Brain pericyte (primary cell): ENCODE data around the gene RADX.
A peak's percentile ranks its signal among the peaks of the same experiment; 100 is the strongest.

ENCODE experiments used
- DNase-seq: peaks from one replicate; pipeline ENCODE4 v3.0.0-alpha.2; 2012; ENCODE audit warnings: low read depth, low spot score

RADX gene

DNA sequence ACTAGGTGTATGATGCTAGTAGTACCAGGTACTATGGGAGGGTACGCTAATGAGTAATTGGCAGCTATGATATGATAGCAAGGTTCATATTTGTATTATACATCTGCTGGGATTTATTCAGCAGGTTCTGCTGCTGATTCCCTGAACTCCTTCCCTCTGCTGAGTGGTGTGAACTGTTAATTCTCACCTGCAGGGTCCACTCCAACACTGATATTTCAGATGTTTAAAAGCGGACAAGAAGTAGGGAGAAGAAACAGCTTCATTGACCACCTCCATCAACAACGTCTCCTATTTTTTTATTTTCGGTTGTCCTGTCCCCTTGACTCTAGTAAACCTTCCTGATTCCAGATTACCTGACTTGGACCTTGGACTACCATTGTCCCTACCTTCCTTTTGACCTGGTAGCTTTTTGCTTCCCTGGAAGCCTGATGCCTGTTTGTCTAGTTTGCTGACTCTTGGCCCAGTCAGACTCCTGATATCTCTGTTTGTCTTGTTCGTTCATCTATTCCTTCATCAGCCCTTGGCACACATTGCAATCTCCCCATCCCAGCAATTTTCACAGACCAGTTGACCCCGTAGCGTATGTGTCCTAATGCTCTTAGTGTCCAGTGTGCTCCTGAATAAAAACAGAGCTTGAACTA lies 80.8 kb downstream of the RADX start:
- DNase-seq: no peak

DNA sequence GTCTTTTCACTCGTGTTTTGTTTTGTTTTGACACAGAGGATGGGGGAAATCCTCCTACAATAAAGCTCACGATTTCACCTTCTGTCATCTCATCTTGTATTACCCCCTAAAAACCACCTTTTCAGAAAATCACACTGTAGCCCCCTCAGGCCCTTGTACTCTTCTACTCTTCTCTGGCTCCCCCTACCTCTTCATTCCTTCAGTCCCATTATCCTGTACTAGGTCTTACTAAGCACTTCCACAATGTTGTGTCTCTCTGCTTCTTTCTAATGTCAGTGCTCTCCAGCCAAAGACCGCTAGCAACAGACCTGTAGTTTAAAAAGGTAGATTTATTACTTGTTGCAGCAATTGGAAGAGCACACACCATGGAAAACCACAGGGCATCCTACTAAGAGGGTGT lies 84.7 kb downstream of the RADX start:
- DNase-seq: no peak

DNA sequence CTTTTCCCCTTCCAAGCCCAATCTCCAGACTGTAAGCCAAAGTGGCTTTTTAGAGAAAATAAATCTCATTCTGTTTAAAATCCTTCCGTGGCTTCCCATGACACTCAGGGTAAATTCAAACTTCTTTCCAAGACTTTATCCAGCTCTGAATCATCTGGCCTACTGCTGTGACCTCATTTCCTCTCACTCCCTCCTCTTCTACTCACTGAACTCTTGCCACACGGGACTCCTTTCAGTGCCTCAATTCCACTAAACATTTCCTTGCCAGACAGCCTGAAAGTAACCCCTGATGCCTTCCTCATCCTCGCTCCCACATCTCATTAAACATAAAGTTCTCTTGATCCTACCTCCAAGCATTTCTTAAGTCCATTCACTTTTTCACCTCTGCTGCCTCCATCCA lies 86.9 kb downstream of the RADX start:
- no peak for DNase-seq

DNA sequence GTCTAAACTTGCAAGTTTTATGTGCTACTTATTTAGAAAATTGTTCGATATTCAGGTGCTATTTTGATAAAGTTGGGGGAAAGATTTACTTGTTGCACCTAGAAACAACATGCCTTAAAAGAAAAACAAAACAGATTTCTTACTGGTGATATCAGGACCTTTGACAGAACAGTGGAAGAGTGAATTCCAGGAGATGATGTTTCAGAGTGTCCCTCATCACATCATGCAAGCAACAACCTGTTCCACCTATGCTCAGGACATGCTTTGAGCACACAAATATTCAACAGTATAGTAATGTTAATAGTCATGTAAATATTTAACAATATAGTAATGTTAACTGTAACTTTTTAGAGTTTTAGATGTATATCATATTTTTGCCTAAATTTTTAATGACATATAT lies 90.9 kb downstream of the RADX start:
- DNase-seq: no peak

DNA sequence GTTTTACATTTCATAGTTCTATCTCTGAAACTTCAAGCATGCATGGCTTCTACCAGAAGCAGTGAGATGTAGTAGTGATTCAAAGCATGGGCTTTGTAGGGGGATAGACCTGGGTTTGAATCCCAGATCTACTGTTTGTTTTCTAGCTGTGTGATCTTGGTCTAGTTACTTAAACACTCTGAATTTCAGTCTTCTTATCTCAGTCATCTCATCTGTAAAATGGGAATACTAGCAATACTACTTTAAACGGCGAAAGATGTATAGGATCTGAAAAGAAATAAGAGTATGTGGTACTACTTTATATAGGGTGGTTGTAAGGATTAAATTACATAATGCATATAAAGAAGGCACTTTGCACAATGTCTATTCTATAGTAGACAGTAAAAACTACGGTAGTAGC lies 94.7 kb downstream of the RADX start:
- no peak for DNase-seq

DNA sequence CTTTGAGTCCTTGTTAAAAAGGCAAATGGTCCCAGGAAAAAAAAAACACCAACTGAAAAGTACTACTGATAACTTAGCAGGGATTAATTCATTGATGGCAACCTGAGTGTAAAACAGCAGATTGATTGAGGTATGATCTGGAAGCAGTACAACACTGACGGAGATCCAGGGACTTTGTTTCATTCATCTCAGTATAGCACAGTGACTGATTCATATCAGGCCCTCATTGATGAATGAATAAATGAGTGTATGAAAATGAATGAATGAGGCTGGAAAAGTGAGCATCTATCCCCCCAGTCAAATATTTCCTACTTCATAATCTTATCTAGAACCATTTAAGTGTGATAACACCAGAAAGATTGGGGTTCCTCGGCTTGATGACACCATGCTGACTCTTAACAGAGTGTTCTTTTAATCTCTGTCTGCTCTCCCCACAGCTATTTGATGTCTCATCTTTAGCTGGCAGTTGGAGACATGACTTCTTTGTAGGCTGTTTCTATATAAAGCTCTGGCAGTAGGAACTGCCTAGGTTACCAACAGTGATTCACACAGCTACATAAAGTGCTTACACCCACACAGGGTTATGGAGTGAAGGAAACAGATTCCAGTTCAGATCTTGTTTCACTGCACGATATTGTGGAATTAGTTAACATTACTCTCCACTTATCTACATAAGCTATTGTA lies 96.1 kb downstream of the RADX start:
- DNase-seq: peak; percentile 11

DNA sequence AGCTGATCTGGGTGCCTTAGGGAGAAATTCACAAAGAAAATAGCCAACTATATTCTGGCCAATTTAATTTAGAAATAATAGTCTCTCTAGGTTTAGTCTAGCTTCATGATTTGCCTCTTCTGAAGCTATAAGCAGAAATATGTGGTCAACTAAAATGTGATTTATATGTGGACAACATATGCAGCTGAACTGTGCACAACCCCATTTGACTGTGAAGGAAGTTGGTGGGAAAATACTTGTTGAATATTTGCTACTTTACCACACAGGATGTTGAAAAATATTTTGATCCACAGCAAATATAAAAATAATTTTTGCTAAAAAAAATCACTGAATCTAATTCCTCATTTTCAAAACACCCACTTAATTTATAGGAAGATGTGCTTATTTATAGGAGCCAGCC lies 99.0 kb downstream of the RADX start:
- no peak for DNase-seq

DNA sequence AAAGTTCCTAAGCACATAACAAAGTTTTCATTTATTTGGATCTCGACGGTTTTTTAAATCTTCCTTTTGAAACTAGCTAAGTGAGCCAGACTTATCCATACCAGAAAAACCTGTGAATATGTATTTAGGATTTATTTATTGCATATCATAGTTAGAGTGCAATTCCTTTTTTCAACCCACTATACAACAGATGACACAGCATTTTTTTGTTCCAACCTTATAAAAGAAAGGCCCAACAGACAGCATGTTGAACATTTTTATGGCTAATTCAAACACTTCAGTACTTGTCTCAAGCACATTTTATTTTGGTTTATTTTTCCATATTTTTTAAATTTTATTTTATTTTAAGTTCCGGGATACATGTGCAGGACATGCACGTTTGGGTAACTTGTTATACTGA lies 99.6 kb downstream of the RADX start:
- DNase-seq: no peak

DNA sequence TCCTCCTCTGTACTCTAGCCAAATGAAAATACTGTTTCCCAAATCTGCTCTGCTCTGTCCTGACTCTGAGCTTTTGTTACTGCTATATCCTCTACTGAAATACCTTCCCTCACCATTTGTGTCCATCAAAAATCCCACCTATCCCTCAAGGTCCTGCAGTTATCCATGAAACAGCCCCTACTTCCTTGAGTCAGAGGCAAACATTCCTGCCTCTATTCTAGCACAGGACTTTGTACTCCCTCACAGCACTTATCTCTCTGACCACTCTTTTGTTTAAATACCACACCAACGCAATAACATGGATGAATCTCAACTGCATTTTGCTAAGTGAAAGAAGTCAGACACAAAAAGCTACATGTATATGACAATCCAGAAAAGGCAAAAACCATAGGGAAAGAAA lies 104.2 kb downstream of the RADX start:
- no peak for DNase-seq

DNA sequence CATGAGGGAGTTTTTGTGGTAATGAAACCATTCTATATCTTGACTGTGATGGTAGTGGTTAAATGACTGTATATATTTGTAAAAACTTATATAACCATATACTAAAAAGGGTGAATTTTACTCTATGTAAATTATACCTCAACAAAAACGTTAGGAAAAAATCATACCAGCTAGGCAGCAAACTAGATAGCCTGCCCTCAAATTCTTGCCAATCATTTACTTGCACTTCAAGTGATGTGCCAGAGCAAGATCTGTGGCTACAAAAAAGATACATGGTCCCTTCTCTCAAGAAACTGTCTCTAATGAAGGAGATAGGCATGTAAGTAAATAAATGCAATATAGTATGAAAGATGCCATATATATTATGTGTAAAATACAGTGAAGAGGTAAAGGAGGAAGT lies 104.7 kb downstream of the RADX start:
- no peak for DNase-seq

DNA sequence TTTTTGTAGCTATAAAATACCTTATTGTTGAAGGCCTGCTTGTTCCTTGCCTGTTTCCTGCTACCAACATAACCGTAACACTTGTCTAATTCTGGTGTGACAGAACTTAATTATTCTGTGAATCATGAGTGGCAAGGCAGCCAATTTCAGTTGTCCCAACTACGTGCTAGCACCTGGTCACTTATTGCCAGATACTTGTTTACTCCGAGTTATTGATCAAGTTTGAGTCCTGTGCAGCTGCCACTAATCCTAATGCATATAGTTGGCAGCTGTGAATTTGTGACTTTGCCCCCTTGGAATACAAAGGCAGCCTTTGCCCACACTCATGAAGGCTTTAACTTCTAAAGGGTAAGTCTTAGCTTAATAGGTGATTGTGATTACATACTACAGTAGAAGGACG lies 106.9 kb downstream of the RADX start:
- no peak for DNase-seq

DNA sequence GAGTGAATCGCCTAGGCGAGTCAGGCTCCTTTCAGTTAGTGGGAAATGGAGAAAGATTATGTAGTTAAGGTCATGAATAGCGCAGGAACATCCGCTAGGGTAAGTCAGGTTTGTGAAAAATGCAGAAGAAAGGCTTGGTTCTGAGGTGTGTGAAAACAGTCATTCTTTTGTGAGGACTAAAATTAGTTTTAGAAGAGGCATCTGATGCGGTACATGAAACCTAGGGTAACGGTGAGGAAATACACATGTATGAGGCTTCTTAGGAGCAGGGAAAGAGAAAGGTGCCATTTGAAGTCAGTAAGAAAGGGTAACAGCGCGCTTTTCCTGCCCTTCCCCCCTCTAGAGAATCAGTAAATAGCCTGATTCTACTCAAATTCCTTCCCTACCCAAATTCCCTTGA lies 114.2 kb downstream of the RADX start:
- no peak for DNase-seq

DNA sequence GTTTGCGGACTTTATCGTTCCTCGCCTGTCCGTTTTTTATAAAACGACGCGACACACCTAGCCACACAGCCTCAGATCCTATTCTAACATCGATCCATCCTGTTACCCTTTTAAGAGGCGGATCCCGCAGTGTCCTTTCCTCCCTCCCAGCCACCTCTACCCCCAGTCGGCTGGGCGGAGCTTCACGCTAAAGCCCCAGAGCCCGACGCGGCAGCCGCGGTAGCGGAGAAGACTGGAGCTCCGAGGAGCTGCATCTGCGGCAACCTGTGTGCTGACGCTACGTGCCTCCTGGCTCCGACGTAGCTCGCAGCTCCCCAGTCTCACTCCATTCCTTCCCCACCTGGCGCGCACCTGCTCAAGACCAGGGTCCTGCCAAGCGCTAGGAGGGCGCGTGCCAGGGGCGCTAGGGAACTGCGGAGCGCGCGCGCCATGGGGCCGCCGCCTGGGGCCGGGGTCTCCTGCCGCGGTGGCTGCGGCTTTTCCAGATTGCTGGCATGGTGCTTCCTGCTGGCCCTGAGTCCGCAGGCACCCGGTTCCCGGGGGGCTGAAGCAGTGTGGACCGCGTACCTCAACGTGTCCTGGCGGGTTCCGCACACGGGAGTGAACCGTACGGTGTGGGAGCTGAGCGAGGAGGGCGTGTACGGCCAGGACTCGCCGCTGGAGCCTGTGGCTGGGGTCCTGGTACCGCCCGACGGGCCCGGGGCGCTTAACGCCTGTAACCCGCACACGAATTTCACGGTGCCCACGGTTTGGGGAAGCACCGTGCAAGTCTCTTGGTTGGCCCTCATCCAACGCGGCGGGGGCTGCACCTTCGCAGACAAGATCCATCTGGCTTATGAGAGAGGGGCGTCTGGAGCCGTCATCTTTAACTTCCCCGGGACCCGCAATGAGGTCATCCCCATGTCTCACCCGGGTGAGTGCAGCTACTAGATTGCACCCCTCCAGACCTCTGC lies 115.0 kb downstream of the RADX start, which contains the start of gene RNF128:
RNF128 (plus strand) TSS at position 217 of the 953 bp plus-strand sequence; CDS start at position 430, 213 bp downstream.
- no peak for DNase-seq

DNA sequence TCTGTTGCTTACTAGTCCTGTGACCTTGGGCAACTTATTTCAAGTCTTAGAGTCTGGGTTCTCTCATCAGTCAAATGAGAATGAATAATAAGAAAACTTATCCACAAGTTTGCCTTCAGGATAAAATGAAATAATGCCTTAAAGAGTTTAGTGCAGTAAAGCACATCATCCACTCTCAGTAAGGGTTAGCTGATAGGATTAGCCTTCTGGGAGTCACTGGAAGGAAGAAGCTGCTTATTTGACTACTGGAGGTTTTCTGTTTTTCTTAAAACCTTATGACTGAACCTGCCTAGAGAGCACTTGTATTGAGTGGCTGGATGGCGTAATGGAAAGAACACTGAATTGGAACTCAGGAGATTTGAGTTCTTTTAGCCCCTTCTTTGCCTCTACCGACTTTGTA lies 116.6 kb downstream of the RADX start:
- DNase-seq: no peak
